Measurements from ENCODE around the gene ATG7.
"Not testable (repeated sequence)": the region's sequence is repeated elsewhere in the genome, so short reads cannot be mapped to it uniquely, and the experiment has no call there.

The ATG7 gene

GRCh38 chr3:11481556-11481955, 209.4 kb downstream of the ATG7 start:
- DNase-seq (ENCODE audit: low spot score), result no peak

GRCh38 chr3:11482021-11482420, 209.8 kb downstream of the ATG7 start:
- DNase-seq (ENCODE audit: low spot score), result no peak
- TF ChIP-seq CTCF (IDR thresholded peaks at IDR 0.05; ENCODE audit: extremely low read depth, missing control alignments), result no peak

More at GRCh38 chr3:11481556-11481955, 209.4 kb downstream of the ATG7 start:
- TF ChIP-seq CTCF (IDR thresholded peaks at IDR 0.05; ENCODE audit: extremely low read depth, missing control alignments), result no peak

GRCh38 chr3:11488356-11488755, 216.2 kb downstream of the ATG7 start:
- DNase-seq (ENCODE audit: low spot score), result not testable (repeated sequence)

- no peak for TF ChIP-seq CTCF (IDR thresholded peaks at IDR 0.05; ENCODE audit: extremely low read depth, missing control alignments)
- DNase-seq (ENCODE audit: low spot score), result no peak
These were observed 222.1 kb downstream of the ATG7 start for GRCh38 chr3:11494131-11494916.

GRCh38 chr3:11495948-11496557, 223.9 kb downstream of the ATG7 start:
- no peak for TF ChIP-seq CTCF (IDR thresholded peaks at IDR 0.05; ENCODE audit: extremely low read depth, missing control alignments)
- no peak for DNase-seq (ENCODE audit: low spot score)

GRCh38 chr3:11498177-11498576, 226.0 kb downstream of the ATG7 start:
- no peak for TF ChIP-seq CTCF (IDR thresholded peaks at IDR 0.05; ENCODE audit: extremely low read depth, missing control alignments)

GRCh38 chr3:11498646-11499045, 226.4 kb downstream of the ATG7 start:
- DNase-seq (ENCODE audit: low spot score), result no peak

More at GRCh38 chr3:11498177-11498576, 226.0 kb downstream of the ATG7 start:
- DNase-seq (ENCODE audit: low spot score), result no peak

More at GRCh38 chr3:11498646-11499045, 226.4 kb downstream of the ATG7 start:
- TF ChIP-seq CTCF (IDR thresholded peaks at IDR 0.05; ENCODE audit: extremely low read depth, missing control alignments), result no peak
